ENCODE data around the gene TBL1Y.

DNA sequence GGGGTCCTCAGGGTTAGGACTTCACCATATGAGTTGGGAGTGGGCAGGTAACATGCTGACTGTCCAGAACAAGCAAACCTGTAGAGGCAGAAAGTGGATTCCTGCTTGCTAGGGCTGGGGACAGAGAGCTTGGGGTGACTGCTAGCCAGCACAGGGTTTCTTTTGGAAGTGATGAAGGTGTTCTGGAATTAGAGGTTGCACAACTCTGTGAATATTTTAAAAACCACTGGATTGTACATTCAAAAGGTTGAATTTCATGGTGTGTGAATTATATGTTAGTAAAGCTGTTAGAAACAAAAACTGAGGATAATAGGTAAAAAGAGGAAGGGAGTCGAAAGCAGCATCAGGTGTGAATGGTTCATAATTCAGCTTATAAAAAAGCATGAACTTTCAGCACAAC, 57.7 kb downstream of the TBL1Y start:
- TF ChIP-seq, protein P1, sequence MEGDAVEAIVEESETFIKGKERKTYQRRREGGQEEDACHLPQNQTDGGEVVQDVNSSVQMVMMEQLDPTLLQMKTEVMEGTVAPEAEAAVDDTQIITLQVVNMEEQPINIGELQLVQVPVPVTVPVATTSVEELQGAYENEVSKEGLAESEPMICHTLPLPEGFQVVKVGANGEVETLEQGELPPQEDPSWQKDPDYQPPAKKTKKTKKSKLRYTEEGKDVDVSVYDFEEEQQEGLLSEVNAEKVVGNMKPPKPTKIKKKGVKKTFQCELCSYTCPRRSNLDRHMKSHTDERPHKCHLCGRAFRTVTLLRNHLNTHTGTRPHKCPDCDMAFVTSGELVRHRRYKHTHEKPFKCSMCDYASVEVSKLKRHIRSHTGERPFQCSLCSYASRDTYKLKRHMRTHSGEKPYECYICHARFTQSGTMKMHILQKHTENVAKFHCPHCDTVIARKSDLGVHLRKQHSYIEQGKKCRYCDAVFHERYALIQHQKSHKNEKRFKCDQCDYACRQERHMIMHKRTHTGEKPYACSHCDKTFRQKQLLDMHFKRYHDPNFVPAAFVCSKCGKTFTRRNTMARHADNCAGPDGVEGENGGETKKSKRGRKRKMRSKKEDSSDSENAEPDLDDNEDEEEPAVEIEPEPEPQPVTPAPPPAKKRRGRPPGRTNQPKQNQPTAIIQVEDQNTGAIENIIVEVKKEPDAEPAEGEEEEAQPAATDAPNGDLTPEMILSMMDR (IDR thresholded peaks at IDR 0.05; ENCODE audit: insufficient read depth, low read depth, low read length): no peak
- no peak for TF ChIP-seq EZH2 (IDR thresholded peaks at IDR 0.05; ENCODE audit: insufficient read depth, low read length)

All from astrocyte (in vitro differentiated cells and primary cell).